HT-29 (cell line): ENCODE results near the gene RTBDN. TPM values are rescaled to one million over a fixed set of nuclear protein-coding genes. Genes with fewer than 3 reads are reported as not detected.
A peak's percentile ranks its signal among the peaks of the same experiment; 100 is the strongest.
"Not testable (repeated sequence)": the region's sequence is repeated elsewhere in the genome, so short reads cannot be mapped to it uniquely, and the experiment has no call there.

ENCODE experiments used
- DNase-seq: peaks from one replicate; pipeline ENCODE4 v3.0.0-alpha.2; 2015; ENCODE audit warnings: low spot score
- total RNA-seq: library from RNA; depleted of rRNA; stranded (reverse); fragments of >200 nt; shearing (Covaris generic); gene quantifications from 2 replicates; pipeline ENCODE4 v1.2.3, GENCODE V29; 2014

RTBDN gene
- total RNA-seq, 1 experiment from 2014 or later = 0.13 TPM

DNA sequence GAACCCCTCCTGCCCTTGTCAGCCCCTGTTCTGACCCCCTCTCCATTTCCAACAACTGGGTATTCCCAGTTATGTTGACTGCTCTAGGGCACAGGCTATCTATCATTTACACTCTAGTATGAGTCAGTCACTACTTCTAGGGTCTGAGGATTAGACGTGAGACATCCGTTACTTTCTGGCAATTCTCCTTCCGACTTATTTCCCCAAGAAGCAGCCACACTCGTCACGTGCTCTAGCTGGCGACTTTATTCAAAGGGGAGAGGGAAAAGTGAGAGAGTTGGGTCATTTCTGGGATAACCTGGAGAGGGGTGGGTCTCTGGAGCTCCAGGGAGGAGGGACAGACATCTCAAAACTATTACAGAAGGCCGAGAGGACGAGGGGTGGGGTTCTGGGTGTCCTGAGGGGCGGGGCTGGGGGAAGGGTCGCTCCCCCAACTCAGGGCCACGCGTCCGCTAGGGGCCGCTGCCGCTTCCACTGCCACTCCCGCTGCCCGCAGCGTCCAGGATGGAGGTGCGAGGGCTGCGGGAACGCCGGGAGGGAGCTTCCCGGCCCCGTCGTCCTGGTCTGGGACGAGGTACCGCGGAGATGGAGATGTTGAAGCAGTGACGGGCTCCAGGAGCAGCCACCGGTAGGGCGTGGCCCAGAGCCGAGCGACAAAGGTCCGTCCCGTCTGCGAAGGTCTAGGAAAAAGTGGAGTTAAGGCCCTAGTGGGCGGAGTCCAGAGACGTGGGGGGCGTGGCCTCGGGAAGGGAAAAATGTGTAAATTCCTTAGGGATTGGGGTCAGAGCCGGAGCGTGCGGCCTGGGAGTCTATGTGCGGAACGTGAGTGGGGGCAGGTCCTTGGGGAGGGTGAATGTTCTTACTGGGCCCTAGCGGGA is 8.9 kb downstream of the RTBDN start:
- DNase-seq = no peak

DNA sequence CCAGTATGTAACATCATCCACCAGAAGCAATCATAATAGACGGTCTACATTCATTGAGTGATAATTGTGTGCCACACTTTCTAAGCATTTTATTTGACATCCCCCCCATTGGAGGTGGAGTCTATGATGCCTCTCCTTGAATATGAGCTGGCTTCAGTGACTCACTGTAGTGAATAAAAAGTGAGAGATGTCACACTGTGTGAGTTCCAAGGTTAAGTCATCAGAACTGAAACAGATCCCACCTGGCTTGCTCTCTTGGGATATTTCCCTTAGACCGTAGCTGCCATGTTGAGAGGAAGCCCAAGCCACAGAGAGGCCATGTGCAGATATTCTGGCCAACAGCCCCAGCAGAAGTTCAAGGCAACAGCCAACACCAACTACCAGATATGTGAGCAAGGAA is 12.6 kb downstream of the RTBDN start:
- DNase-seq = no peak

- not testable (repeated sequence) for DNase-seq
These were observed 16.6 kb downstream of the RTBDN start for GRCh38 chr19:12817810-12818209.

- not testable (repeated sequence) for DNase-seq
These were observed 17.2 kb downstream of the RTBDN start for GRCh38 chr19:12817188-12817587.

- DNase-seq = no peak
These were observed 19.3 kb downstream of the RTBDN start for GRCh38 chr19:12815088-12815487.

GRCh38 chr19:12806242-12807081 is 27.9 kb downstream of the RTBDN start, which contains the start of gene RNASEH2A:
Gene RNASEH2A (plus strand): TSS chr19:12806584. CDS start chr19:12806674, 90 bp downstream.
- DNase-seq = peak; percentile 79

GRCh38 chr19:12804051-12804450 is 30.3 kb downstream of the RTBDN start:
- DNase-seq = no peak

- DNase-seq = no peak
These were observed 31.9 kb downstream of the RTBDN start for GRCh38 chr19:12802267-12803106.

GRCh38 chr19:12801466-12802266 is 32.7 kb downstream of the RTBDN start, which contains the start of the genes PRDX2 and THSD8:
Gene PRDX2 (minus strand): TSS chr19:12801800. CDS start chr19:12801261, 539 bp downstream.
Gene THSD8 (plus strand): TSS chr19:12802069. CDS start chr19:12802072, 3 bp downstream.
- DNase-seq = peak; percentile 78

GRCh38 chr19:12800923-12801465 is 33.4 kb downstream of the RTBDN start:
- DNase-seq = no peak

DNA sequence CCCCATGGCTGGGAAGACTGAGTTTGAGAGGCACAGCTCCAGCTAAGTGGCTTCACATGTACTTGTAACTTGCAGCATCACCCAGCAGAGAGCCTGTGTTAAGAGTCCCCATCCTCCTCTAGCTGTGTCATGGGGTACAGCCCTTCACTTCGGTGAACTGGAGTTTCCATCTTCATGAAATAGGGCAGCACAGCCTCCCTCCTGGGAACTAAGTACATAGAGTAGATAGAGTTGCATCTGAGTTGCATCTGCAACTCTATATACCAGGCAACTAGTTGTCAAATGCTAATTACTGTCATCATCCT is 34.0 kb downstream of the RTBDN start:
- DNase-seq = no peak

DNA sequence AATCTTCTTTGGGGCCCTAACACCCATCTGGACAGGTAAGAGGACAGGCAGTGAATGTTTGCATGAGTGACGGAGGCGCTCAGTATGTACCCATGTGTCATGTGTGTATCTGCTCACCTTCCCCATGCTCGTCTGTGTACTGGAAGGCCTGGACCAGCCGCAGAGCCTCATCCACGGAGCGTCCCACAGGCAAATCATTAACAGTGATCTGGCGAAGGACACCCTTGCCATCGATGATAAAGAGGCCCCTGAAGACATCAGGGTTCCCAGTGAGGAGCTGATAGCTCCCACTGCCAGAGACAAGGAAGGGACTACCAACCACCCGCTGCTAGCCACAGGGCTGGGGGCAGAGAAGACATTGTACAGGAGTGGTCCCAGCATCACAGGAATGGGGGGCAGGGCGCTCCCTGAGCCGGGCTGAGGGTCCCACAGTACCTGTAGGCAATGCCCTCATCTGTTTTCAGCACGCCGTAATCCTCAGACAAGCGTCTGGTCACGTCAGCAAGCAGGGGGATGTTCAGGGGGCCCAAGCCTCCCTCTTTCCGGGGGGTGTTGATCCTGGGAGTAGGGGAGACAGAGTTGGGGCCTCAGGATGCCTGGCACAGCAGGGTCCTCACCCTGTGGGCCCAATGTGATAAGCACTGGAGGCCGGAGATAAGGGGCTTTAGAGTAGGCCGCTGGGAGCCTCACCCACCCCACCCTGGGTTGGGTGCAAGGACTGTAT is 34.5 kb downstream of the RTBDN start:
- DNase-seq = no peak

- not testable (repeated sequence) for DNase-seq
These were observed 36.8 kb downstream of the RTBDN start for GRCh38 chr19:12797607-12798006.

- DNase-seq = no peak
These were observed 37.2 kb downstream of the RTBDN start for GRCh38 chr19:12797141-12797587.

DNA sequence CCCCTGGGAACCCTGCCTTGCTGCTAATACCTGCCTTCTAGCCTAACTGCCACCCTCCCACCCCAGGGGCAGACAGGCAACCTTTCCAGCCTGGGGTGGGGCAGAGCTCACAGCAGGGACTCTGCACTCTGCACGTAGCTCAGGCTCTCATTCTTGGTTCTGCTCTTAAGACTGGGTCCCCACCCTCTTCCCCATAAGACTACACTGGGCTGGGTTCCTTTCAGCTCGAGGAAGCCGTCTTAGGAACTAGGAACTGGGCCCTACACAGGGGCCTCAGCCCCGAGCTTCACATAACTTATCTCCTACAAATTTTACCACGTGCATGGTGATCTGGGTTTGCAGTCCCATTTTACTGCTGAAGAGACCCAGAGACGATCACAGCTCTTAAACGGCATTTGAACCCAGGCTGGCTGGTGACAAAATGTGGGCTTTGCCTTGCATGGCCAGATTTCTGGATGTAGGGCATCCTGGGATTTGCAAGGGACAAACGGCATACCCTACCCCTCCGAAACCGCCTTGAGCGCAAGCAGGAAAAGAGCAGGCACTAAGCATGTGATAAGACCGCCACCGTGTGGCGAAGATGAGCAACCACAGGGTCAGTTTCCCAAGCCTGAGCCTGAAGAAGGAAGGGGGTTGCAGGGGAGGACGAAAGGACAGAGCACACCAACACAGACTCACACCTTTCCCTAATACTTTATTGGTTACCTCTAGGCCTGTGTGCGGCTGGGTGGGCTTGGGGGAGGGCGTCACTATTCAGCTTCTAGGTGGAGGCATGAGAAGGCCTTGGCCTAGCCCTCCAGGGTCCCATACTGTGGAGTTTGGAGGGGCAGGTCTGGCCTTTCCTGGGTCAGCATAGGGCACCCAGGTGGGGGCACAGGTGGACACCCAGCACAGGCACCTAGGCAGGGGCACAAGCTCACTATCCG is 38.0 kb downstream of the RTBDN start:
- peak; percentile 78 for DNase-seq

DNA sequence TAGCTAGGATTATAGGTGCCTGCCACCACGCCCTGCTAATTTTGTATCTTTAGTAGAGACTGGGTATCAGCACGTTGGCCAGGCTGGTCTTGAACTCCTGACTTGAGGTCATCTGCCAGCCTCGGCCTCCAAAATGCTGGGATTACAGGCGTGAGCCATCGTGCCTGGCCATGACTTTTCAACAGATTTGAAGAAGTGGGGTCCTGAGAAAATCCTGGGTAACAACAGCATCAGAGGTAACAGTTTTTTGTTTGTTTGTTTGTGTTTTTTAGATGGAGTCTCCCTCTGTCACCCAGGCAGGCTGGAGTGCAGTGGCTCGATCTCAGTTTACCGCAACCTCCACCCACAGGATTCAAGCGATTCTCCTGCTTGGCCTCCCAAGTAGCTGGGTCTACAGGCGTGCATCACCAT is 39.4 kb downstream of the RTBDN start:
- DNase-seq = no peak

GRCh38 chr19:12794196-12794941 is 40.0 kb downstream of the RTBDN start:
- no peak for DNase-seq
